ENCODE measurements around the gene MICAL3. TPM values are rescaled to one million over a fixed set of nuclear protein-coding genes. Genes with fewer than 3 reads are reported as not detected.

MICAL3 gene
- total RNA-seq, 1 experiment from 2014 or later, result 47.1 TPM

GRCh38 chr22:17823226-17823625 is 201.1 kb downstream of the MICAL3 start:
- H3K4me1 ChIP-seq (ENCODE audit: control insufficient read depth, insufficient read depth, low read length), result no peaks in the 10 kb centered on the region
- no TSS peak for BruUV-seq (replicated peaks)
- no peaks in the 10 kb centered on the region for H3K27me3 ChIP-seq (ENCODE audit: control insufficient read depth, insufficient read depth, low read length)
- CTCF ChIA-PET, result no interaction called here
- DNase-seq (ENCODE audit: low read depth, low spot score), result no peak
- no peak for ATAC-seq
- H3K27ac ChIP-seq (ENCODE audit: low read length), result no peak overlapping the region
- H3K9me3 ChIP-seq (ENCODE audit: control insufficient read depth, insufficient read depth, low read depth, low read length), result no peaks in the 10 kb centered on the region
- intact Hi-C loops (cut with micrococcal nuclease; ENCODE audit: unreplicated experiment) (no loop called here), in situ Hi-C loops (cut with HindIII; ENCODE audit: low pct_unique_long_range_greater_than_20kb, low sequenced_read_pairs) (no loop called here)
- TF ChIP-seq, protein P1, sequence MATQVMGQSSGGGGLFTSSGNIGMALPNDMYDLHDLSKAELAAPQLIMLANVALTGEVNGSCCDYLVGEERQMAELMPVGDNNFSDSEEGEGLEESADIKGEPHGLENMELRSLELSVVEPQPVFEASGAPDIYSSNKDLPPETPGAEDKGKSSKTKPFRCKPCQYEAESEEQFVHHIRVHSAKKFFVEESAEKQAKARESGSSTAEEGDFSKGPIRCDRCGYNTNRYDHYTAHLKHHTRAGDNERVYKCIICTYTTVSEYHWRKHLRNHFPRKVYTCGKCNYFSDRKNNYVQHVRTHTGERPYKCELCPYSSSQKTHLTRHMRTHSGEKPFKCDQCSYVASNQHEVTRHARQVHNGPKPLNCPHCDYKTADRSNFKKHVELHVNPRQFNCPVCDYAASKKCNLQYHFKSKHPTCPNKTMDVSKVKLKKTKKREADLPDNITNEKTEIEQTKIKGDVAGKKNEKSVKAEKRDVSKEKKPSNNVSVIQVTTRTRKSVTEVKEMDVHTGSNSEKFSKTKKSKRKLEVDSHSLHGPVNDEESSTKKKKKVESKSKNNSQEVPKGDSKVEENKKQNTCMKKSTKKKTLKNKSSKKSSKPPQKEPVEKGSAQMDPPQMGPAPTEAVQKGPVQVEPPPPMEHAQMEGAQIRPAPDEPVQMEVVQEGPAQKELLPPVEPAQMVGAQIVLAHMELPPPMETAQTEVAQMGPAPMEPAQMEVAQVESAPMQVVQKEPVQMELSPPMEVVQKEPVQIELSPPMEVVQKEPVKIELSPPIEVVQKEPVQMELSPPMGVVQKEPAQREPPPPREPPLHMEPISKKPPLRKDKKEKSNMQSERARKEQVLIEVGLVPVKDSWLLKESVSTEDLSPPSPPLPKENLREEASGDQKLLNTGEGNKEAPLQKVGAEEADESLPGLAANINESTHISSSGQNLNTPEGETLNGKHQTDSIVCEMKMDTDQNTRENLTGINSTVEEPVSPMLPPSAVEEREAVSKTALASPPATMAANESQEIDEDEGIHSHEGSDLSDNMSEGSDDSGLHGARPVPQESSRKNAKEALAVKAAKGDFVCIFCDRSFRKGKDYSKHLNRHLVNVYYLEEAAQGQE (IDR thresholded peaks at IDR 0.05; ENCODE audit: insufficient read depth in 1 of 2, low read depth in 2 of 2, low read length in 1 of 2), result no peak
- TF ChIP-seq SIN3A (IDR thresholded peaks at IDR 0.05; ENCODE audit: borderline replicate concordance, insufficient read depth, low read depth, low read length), result no peak
- TF ChIP-seq TCF7L2 (IDR thresholded peaks at IDR 0.05; ENCODE audit: low read depth, low read length), result no peak
- TF ChIP-seq, protein P2, sequence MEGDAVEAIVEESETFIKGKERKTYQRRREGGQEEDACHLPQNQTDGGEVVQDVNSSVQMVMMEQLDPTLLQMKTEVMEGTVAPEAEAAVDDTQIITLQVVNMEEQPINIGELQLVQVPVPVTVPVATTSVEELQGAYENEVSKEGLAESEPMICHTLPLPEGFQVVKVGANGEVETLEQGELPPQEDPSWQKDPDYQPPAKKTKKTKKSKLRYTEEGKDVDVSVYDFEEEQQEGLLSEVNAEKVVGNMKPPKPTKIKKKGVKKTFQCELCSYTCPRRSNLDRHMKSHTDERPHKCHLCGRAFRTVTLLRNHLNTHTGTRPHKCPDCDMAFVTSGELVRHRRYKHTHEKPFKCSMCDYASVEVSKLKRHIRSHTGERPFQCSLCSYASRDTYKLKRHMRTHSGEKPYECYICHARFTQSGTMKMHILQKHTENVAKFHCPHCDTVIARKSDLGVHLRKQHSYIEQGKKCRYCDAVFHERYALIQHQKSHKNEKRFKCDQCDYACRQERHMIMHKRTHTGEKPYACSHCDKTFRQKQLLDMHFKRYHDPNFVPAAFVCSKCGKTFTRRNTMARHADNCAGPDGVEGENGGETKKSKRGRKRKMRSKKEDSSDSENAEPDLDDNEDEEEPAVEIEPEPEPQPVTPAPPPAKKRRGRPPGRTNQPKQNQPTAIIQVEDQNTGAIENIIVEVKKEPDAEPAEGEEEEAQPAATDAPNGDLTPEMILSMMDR (IDR thresholded peaks at IDR 0.05), result no peak
- no peak for TF ChIP-seq POLR2AphosphoS5 (IDR thresholded peaks at IDR 0.05; ENCODE audit: low read depth, low read length)
- no peaks in the 10 kb centered on the region for H3K36me3 ChIP-seq (ENCODE audit: control insufficient read depth, insufficient read depth, low read length)
- POLR2A ChIA-PET, result no interaction called here
- H3K4me3 ChIP-seq (ENCODE audit: low read depth in 2 of 2, low read length in 2 of 2), result no peak overlapping the region

DNA sequence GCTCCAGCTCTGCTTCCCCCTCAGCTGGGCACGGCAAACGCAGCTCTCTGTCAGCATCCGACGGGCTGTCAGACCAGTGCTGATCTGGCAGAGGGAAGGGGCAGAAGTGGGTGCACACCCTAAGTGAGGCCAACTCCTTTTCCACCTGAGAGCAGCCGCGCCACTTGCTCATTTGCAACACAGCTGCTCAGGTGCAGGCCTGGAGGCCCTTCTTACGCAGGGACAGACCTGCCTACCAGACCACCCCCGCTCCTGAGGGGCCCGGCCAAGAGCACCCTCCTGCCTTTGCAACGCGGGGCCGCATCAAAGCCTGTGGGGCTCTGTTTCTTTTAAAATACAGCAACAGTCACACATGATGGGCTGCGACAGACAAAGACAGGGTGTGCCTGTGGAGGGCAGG is 202.3 kb downstream of the MICAL3 start:
- in situ Hi-C loops (cut with HindIII; ENCODE audit: low pct_unique_long_range_greater_than_20kb, low sequenced_read_pairs), result no loop called here

More for the DNA sequence above, 202.3 kb downstream of the MICAL3 start:
- Histone ChIP-seq H3K4me1 (ENCODE audit: control insufficient read depth, insufficient read depth, low read length) (no peaks in the 10 kb centered on the region), H3K27ac (ENCODE audit: low read length) (no peak overlapping the region), H3K4me3 (ENCODE audit: low read depth in 2 of 2, low read length in 2 of 2) (no peak overlapping the region), H3K36me3 (ENCODE audit: control insufficient read depth, insufficient read depth, low read length) (no peaks in the 10 kb centered on the region), H3K27me3 (ENCODE audit: control insufficient read depth, insufficient read depth, low read length) (no peaks in the 10 kb centered on the region), H3K9me3 (ENCODE audit: control insufficient read depth, insufficient read depth, low read depth, low read length) (no peaks in the 10 kb centered on the region)
- CTCF ChIA-PET, result no interaction called here
- no TSS peak for BruUV-seq (replicated peaks)
- POLR2A ChIA-PET, result interaction anchor here (0.8 kb wide), 1 partner anchor 33 kb away, joined by 4 read pairs; no protein-coding TSS in a partner anchor
- DNase-seq (ENCODE audit: low read depth, low spot score) (no peak), ATAC-seq (no peak)
- TF ChIP-seq, protein P2 (IDR thresholded peaks at IDR 0.05), result no peak
- no peak for TF ChIP-seq SIN3A (IDR thresholded peaks at IDR 0.05; ENCODE audit: borderline replicate concordance, insufficient read depth, low read depth, low read length)
- no peak for TF ChIP-seq TCF7L2 (IDR thresholded peaks at IDR 0.05; ENCODE audit: low read depth, low read length)
- TF ChIP-seq, protein P1 (IDR thresholded peaks at IDR 0.05; ENCODE audit: insufficient read depth in 1 of 2, low read depth in 2 of 2, low read length in 1 of 2), result no peak
- no peak for TF ChIP-seq POLR2AphosphoS5 (IDR thresholded peaks at IDR 0.05; ENCODE audit: low read depth, low read length)
- intact Hi-C loops (cut with micrococcal nuclease; ENCODE audit: unreplicated experiment), result no loop called here

All from Panc1 (cell line).